Activated CD8-positive, alpha-beta memory T cell treated with anti-CD3 and anti-CD28 coated beads, Interleukin-2, amount 10 ng/mL, durations not matched to agents 7 days and 5 days (primary cell): ENCODE results near the gene FBXO39. TPM values are rescaled to one million over a fixed set of nuclear protein-coding genes. Genes with fewer than 3 reads are reported as not detected.
"Not testable (repeated sequence)": the region's sequence is repeated elsewhere in the genome, so short reads cannot be mapped to it uniquely, and the experiment has no call there.

Experiments used
- ATAC-seq: fragments of 150-1000 bp; cut with Tn5 transposase; one replicate; pipeline ENCODE4 v1.10.0; 2021; ENCODE audit warnings: moderate library complexity
- CTCF ChIA-PET: fragments of 350-600 bp; sonication (Branson Sonifier 250); formaldehyde crosslinking; loops from one replicate; lab custom pipeline; 2021; ENCODE audit warnings: antibody characterized with exemption; lab: Charles Lee
- DNase-seq: peaks from one replicate; pipeline ENCODE4 v3.0.0-alpha.2; 2020
- H3K27ac Mint-ChIP-seq: one replicate; pipeline ENCODE4 v1.8.0; 2021; ENCODE audit warnings: mild to moderate bottlenecking, mixed read lengths
- H3K27me3 Mint-ChIP-seq: one replicate; pipeline ENCODE4 v1.8.0; 2021; ENCODE audit warnings: mixed read lengths
- H3K36me3 Mint-ChIP-seq: one replicate; pipeline ENCODE4 v1.8.0; 2021; ENCODE audit warnings: mild to moderate bottlenecking, mixed read lengths
- H3K4me1 Mint-ChIP-seq: one replicate; pipeline ENCODE4 v1.8.0; 2021; ENCODE audit warnings: mixed read lengths
- H3K4me3 Mint-ChIP-seq: one replicate; pipeline ENCODE4 v1.8.0; 2021; ENCODE audit warnings: mild to moderate bottlenecking, moderate library complexity, mixed read lengths
- H3K9me3 Mint-ChIP-seq: one replicate; pipeline ENCODE4 v1.8.0; 2022; ENCODE audit warnings: low read depth, mixed read lengths
- total RNA-seq, 2 experiments: library from RNA; stranded (reverse); gene quantifications; one replicate each; pipeline ENCODE4 v1.2.3, GENCODE V29; 2021

Gene FBXO39
- total RNA-seq, 2 experiments from 2014 or later = 0.42 to 1.5 TPM

GRCh38 chr17:6761779-6762178 lies 14.2 kb upstream of the FBXO39 start:
- peaks cover 95% of the 10 kb centered on the region for H3K36me3 Mint-ChIP-seq
- peaks cover 73% of the 10 kb centered on the region for H3K4me1 Mint-ChIP-seq
- H3K27me3 Mint-ChIP-seq = no peaks in the 10 kb centered on the region
- no peak overlapping the region for H3K4me3 Mint-ChIP-seq
- H3K9me3 Mint-ChIP-seq = peaks cover 15% of the 10 kb centered on the region
- H3K27ac Mint-ChIP-seq = no peak overlapping the region
- CTCF ChIA-PET = no interaction called here
- DNase-seq (no peak), ATAC-seq (no peak)

- Mint-ChIP-seq H3K27me3 (no peaks in the 10 kb centered on the region), H3K9me3 (peaks cover 53% of the 10 kb centered on the region), H3K4me1 (peaks cover 30% of the 10 kb centered on the region), H3K27ac (no peak overlapping the region), H3K36me3 (peaks cover 96% of the 10 kb centered on the region), H3K4me3 (no peak overlapping the region)
- no peak for ATAC-seq
- CTCF ChIA-PET = interaction anchor here (0.7 to 1.6 kb wide), 3 partner anchors 11 to 102 kb away, joined by 3 to 5 read pairs (median 3); no protein-coding TSS in a partner anchor
- DNase-seq = no peak
Measured at GRCh38 chr17:6768447-6768846, 7.6 kb upstream of the FBXO39 start.

- peaks cover 46% of the 10 kb centered on the region for H3K9me3 Mint-ChIP-seq
- CTCF ChIA-PET = interaction anchor here (1.2 kb wide), 1 partner anchor 22 kb away, joined by 3 read pairs; no protein-coding TSS in a partner anchor
- no peak overlapping the region for H3K27ac Mint-ChIP-seq
- DNase-seq (no peak), ATAC-seq (no peak)
- H3K4me3 Mint-ChIP-seq = no peak overlapping the region
- peaks cover 17% of the 10 kb centered on the region for H3K4me1 Mint-ChIP-seq
- H3K27me3 Mint-ChIP-seq = peaks cover 5% of the 10 kb centered on the region
- peaks cover 82% of the 10 kb centered on the region for H3K36me3 Mint-ChIP-seq
Measured at GRCh38 chr17:6772016-6772415, 4.0 kb upstream of the FBXO39 start.

- ATAC-seq, H3K27ac Mint-ChIP-seq, H3K4me1 Mint-ChIP-seq, DNase-seq, CTCF ChIA-PET, H3K4me3 Mint-ChIP-seq: not testable (repeated sequence)
- H3K36me3 Mint-ChIP-seq = peaks cover 54% of the 10 kb centered on the region
- H3K9me3 Mint-ChIP-seq = peaks cover 24% of the 10 kb centered on the region
- H3K27me3 Mint-ChIP-seq = peaks cover 19% of the 10 kb centered on the region
Measured at GRCh38 chr17:6774906-6775305, 1.1 kb upstream of the FBXO39 start.

GRCh38 chr17:6779411-6779810 lies 3.4 kb downstream of the FBXO39 start:
- DNase-seq (no peak), ATAC-seq (no peak)
- CTCF ChIA-PET = interaction anchor here (1.2 kb wide), 1 partner anchor 9 kb away, joined by 3 read pairs; no protein-coding TSS in a partner anchor
- H3K4me1 Mint-ChIP-seq = peaks cover 15% of the 10 kb centered on the region
- H3K27me3 Mint-ChIP-seq = peaks cover 53% of the 10 kb centered on the region
- peaks cover 13% of the 10 kb centered on the region for H3K36me3 Mint-ChIP-seq
- H3K4me3 Mint-ChIP-seq = no peak overlapping the region
- no peak overlapping the region for H3K27ac Mint-ChIP-seq
- peaks cover 2% of the 10 kb centered on the region for H3K9me3 Mint-ChIP-seq

GRCh38 chr17:6780001-6780400 lies 4.0 kb downstream of the FBXO39 start:
- H3K9me3 Mint-ChIP-seq = no peaks in the 10 kb centered on the region
- peaks cover 8% of the 10 kb centered on the region for H3K36me3 Mint-ChIP-seq
- H3K27me3 Mint-ChIP-seq = peaks cover 56% of the 10 kb centered on the region
- H3K27ac Mint-ChIP-seq = no peak overlapping the region
- CTCF ChIA-PET = interaction anchor here (0.5 to 1.2 kb wide), 2 partner anchors 10 to 1510 kb away, joined by 3 read pairs; no protein-coding TSS in a partner anchor
- H3K4me1 Mint-ChIP-seq = peaks cover 13% of the 10 kb centered on the region
- ATAC-seq = no peak
- H3K4me3 Mint-ChIP-seq = no peak overlapping the region
- DNase-seq = no peak

GRCh38 chr17:6780886-6781285 lies 4.9 kb downstream of the FBXO39 start:
- DNase-seq (no peak), ATAC-seq (no peak)
- H3K27ac Mint-ChIP-seq = no peak overlapping the region
- H3K36me3 Mint-ChIP-seq = peaks cover 6% of the 10 kb centered on the region
- H3K4me1 Mint-ChIP-seq = peaks cover 12% of the 10 kb centered on the region
- H3K27me3 Mint-ChIP-seq = peaks cover 64% of the 10 kb centered on the region
- CTCF ChIA-PET = no interaction called here
- no peak overlapping the region for H3K4me3 Mint-ChIP-seq
- H3K9me3 Mint-ChIP-seq = no peaks in the 10 kb centered on the region

GRCh38 chr17:6782244-6782643 lies 6.2 kb downstream of the FBXO39 start:
- no peak overlapping the region for H3K4me3 Mint-ChIP-seq
- H3K27ac Mint-ChIP-seq = no peak overlapping the region
- DNase-seq (no peak), ATAC-seq (no peak)
- peaks cover 9% of the 10 kb centered on the region for H3K4me1 Mint-ChIP-seq
- CTCF ChIA-PET = no interaction called here
- H3K9me3 Mint-ChIP-seq = no peaks in the 10 kb centered on the region
- H3K27me3 Mint-ChIP-seq = peaks cover 74% of the 10 kb centered on the region
- H3K36me3 Mint-ChIP-seq = peaks cover 4% of the 10 kb centered on the region

GRCh38 chr17:6786618-6787017 lies 10.6 kb downstream of the FBXO39 start:
- Mint-ChIP-seq H3K27me3 (peaks cover 92% of the 10 kb centered on the region), H3K4me3 (no peak overlapping the region), H3K4me1 (no peaks in the 10 kb centered on the region), H3K27ac (no peak overlapping the region), H3K9me3 (no peaks in the 10 kb centered on the region), H3K36me3 (peaks cover 3% of the 10 kb centered on the region)
- DNase-seq (no peak), ATAC-seq (no peak)
- CTCF ChIA-PET = no interaction called here

GRCh38 chr17:6787081-6787693 lies 11.2 kb downstream of the FBXO39 start:
- Mint-ChIP-seq H3K36me3 (no peaks in the 10 kb centered on the region), H3K4me3 (no peak overlapping the region), H3K27me3 (peaks cover 89% of the 10 kb centered on the region), H3K4me1 (no peaks in the 10 kb centered on the region), H3K27ac (no peak overlapping the region), H3K9me3 (no peaks in the 10 kb centered on the region)
- ATAC-seq = no peak
- CTCF ChIA-PET = no interaction called here
- no peak for DNase-seq

- no peaks in the 10 kb centered on the region for H3K9me3 Mint-ChIP-seq
- H3K27ac Mint-ChIP-seq = no peak overlapping the region
- no peak overlapping the region for H3K4me3 Mint-ChIP-seq
- peaks cover 13% of the 10 kb centered on the region for H3K4me1 Mint-ChIP-seq
- H3K36me3 Mint-ChIP-seq = no peaks in the 10 kb centered on the region
- no peak for ATAC-seq
- no peak for DNase-seq
- CTCF ChIA-PET = no interaction called here
- H3K27me3 Mint-ChIP-seq = peaks cover 79% of the 10 kb centered on the region
Measured at GRCh38 chr17:6789146-6789545, 13.1 kb downstream of the FBXO39 start.

- DNase-seq = no peak
- Mint-ChIP-seq H3K27ac (no peak overlapping the region), H3K9me3 (no peaks in the 10 kb centered on the region), H3K36me3 (no peaks in the 10 kb centered on the region), H3K4me3 (no peak overlapping the region), H3K4me1 (peaks cover 16% of the 10 kb centered on the region), H3K27me3 (peaks cover 58% of the 10 kb centered on the region)
- CTCF ChIA-PET = no interaction called here
- peak; percentile 33 for ATAC-seq
Measured at GRCh38 chr17:6793748-6794493, 17.9 kb downstream of the FBXO39 start.

- peaks cover 49% of the 10 kb centered on the region for H3K27me3 Mint-ChIP-seq
- CTCF ChIA-PET = interaction anchor here (1.5 kb wide), 1 partner anchor 130 kb away, joined by 4 read pairs; no protein-coding TSS in a partner anchor
Measured at GRCh38 chr17:6796017-6796886, 20.2 kb downstream of the FBXO39 start.

More at GRCh38 chr17:6796017-6796886, 20.2 kb downstream of the FBXO39 start:
- DNase-seq (no peak), ATAC-seq (no peak)
- no peaks in the 10 kb centered on the region for H3K9me3 Mint-ChIP-seq
- no peaks in the 10 kb centered on the region for H3K36me3 Mint-ChIP-seq
- H3K4me3 Mint-ChIP-seq = no peak overlapping the region
- peaks cover 16% of the 10 kb centered on the region for H3K4me1 Mint-ChIP-seq
- no peak overlapping the region for H3K27ac Mint-ChIP-seq
